GM12878 (cell line): ENCODE results near the gene PRSS36.

Experiments
- BHLHE40 ChIP-seq, 2 experiments: fragments of 450-650 bp in 1 of 2; IDR thresholded peaks; 2 replicates each; pipeline ENCODE4 v1.6.1; 2011 to 2017; ENCODE audit warnings: low read depth in 2 of 2, borderline replicate concordance in 1 of 2, improper control_type of control experiment in 1 of 2, low read length in 1 of 2, mild to moderate bottlenecking in 1 of 2
- CEBPB ChIP-seq, 2 experiments: fragments of 150-350 bp in 1 of 2; IDR thresholded peaks; 2 replicates each; pipeline ENCODE4 v1.6.1; 2012 to 2014; ENCODE audit warnings: low read depth in 2 of 2, low read length in 2 of 2, borderline replicate concordance in 1 of 2, inconsistent platforms in 1 of 2
- CREM ChIP-seq: IDR thresholded peaks from 2 replicates; pipeline ENCODE4 v1.6.1; 2014; ENCODE audit warnings: antibody characterized with exemption, low read depth
- EP300 ChIP-seq, 2 experiments: fragments of 150-350 bp in 1 of 2; IDR thresholded peaks; 2 replicates each; pipeline ENCODE4 v1.6.1; 2011 to 2012; ENCODE audit warnings: low read depth in 2 of 2, low read length in 2 of 2, borderline replicate concordance in 1 of 2, improper control_type of control experiment in 1 of 2, inconsistent platforms in 1 of 2; ENCODE audit not compliant: control insufficient read depth in 1 of 2
- EZH2 ChIP-seq: IDR thresholded peaks from 2 replicates; pipeline ENCODE4 v1.6.1; 2012; ENCODE audit warnings: low read depth, mild to moderate bottlenecking, control low read depth, inconsistent platforms, low read length, borderline replicate concordance; ENCODE audit not compliant: control insufficient read depth
- NFYB ChIP-seq: IDR thresholded peaks from 2 replicates; pipeline ENCODE4 v1.6.1; 2011; ENCODE audit warnings: low read depth, mild to moderate bottlenecking, low read length, improper control_type of control experiment, moderate library complexity; ENCODE audit not compliant: insufficient read depth
- POLR2A ChIP-seq: IDR thresholded peaks from 2 replicates; pipeline ENCODE4 v1.6.1; 2011; ENCODE audit warnings: low read depth, mild to moderate bottlenecking, low read length
- RAD21 ChIP-seq: IDR thresholded peaks from 2 replicates; pipeline ENCODE4 v1.6.1; 2011; ENCODE audit warnings: mild to moderate bottlenecking, low read depth, low read length, moderate library complexity; ENCODE audit not compliant: insufficient read depth
- SP1 ChIP-seq: IDR thresholded peaks from one replicate; pipeline ENCODE4 v1.6.1; 2011; ENCODE audit warnings: low read depth, low read length
- TF ChIP-seq, protein P1 (sequence below), 3 experiments: IDR thresholded peaks in 2 of 3; conservative IDR thresholded peaks in 1 of 3; 2 replicates each; pipeline ENCODE4 v1.5.1; 2011; ENCODE audit warnings: low read depth in 3 of 3, low read length in 3 of 3, mild to moderate bottlenecking in 3 of 3, control low read depth in 2 of 3, moderate library complexity in 2 of 3, inconsistent platforms in 1 of 3, mixed read lengths in 1 of 3; ENCODE audit not compliant: control insufficient read depth in 2 of 3, insufficient read depth in 1 of 3; ENCODE audit errors: extremely low read depth in 1 of 3
- TF ChIP-seq, protein P2 (sequence below): IDR thresholded peaks from 2 replicates; pipeline ENCODE4 v1.6.1; 2012; ENCODE audit warnings: low read length, inconsistent platforms

DNA sequence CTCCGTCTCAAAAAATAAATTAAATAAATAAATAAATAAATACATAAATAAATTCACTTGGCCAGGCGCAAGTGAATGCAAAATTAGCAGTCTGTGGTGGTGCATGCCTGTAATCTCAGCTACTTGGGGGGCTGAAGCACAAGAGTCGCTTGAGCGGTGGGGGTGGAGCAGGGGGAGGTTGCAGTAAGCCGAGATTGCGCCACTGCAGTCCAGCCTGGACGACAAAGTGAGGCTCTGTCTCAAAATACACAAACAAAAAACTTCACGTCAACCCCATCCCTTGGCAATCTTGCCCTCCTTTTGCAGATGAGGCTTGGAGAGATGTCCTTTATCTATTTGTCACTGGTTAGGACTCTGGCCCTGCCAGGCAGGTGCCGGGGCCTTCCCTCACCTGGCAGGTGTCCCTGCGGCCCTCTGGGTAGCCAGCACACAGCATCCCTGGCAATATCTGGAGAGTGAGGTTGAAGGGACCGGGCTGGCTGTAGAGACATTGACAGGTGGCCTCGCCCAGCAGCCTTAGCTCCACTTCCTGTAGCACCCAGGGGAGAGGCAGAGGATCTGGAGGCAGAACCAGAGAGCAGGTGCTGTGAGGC, 4.4 kb downstream of the PRSS36 start:
- TF ChIP-seq BHLHE40 (IDR thresholded peaks at IDR 0.05; ENCODE audit: borderline replicate concordance in 1 of 2, low read depth in 2 of 2, low read length in 1 of 2) = no peak
- no peak for TF ChIP-seq CREM
- no peak for TF ChIP-seq POLR2A
- TF ChIP-seq, protein P1, sequence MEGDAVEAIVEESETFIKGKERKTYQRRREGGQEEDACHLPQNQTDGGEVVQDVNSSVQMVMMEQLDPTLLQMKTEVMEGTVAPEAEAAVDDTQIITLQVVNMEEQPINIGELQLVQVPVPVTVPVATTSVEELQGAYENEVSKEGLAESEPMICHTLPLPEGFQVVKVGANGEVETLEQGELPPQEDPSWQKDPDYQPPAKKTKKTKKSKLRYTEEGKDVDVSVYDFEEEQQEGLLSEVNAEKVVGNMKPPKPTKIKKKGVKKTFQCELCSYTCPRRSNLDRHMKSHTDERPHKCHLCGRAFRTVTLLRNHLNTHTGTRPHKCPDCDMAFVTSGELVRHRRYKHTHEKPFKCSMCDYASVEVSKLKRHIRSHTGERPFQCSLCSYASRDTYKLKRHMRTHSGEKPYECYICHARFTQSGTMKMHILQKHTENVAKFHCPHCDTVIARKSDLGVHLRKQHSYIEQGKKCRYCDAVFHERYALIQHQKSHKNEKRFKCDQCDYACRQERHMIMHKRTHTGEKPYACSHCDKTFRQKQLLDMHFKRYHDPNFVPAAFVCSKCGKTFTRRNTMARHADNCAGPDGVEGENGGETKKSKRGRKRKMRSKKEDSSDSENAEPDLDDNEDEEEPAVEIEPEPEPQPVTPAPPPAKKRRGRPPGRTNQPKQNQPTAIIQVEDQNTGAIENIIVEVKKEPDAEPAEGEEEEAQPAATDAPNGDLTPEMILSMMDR (IDR thresholded peaks at IDR 0.05 in 2 of 3, conservative IDR thresholded peaks at IDR 0.05 in 1 of 3; ENCODE audit: control insufficient read depth in 2 of 3, extremely low read depth in 1 of 3, insufficient read depth in 1 of 3, low read depth in 3 of 3, low read length in 3 of 3) = no peak
- no peak for TF ChIP-seq EP300 (IDR thresholded peaks at IDR 0.05; ENCODE audit: borderline replicate concordance in 1 of 2, control insufficient read depth in 1 of 2, low read depth in 2 of 2, low read length in 2 of 2)
- no peak for TF ChIP-seq RAD21
- TF ChIP-seq CEBPB (IDR thresholded peaks at IDR 0.05; ENCODE audit: borderline replicate concordance in 1 of 2, low read depth in 2 of 2, low read length in 2 of 2) = no peak
- TF ChIP-seq NFYB = no peak
- TF ChIP-seq, protein P2, sequence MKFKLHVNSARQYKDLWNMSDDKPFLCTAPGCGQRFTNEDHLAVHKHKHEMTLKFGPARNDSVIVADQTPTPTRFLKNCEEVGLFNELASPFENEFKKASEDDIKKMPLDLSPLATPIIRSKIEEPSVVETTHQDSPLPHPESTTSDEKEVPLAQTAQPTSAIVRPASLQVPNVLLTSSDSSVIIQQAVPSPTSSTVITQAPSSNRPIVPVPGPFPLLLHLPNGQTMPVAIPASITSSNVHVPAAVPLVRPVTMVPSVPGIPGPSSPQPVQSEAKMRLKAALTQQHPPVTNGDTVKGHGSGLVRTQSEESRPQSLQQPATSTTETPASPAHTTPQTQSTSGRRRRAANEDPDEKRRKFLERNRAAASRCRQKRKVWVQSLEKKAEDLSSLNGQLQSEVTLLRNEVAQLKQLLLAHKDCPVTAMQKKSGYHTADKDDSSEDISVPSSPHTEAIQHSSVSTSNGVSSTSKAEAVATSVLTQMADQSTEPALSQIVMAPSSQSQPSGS = no peak
- no peak for TF ChIP-seq SP1
- no peak for TF ChIP-seq EZH2
